AG10803 (cell line): ENCODE data around the gene SUSD3.
"Not testable (repeated sequence)": the region's sequence is repeated elsewhere in the genome, so short reads cannot be mapped to it uniquely, and the experiment has no call there.

Experiments used
- DNase-seq: peaks from one replicate; pipeline ENCODE4 v3.0.0; 2010; ENCODE audit warnings: low read depth
- H3K4me3 ChIP-seq: 2 replicates; pipeline ENCODE4 v1.5.1; 2011; ENCODE audit warnings: mild to moderate bottlenecking, low read length, control low read depth
- TF ChIP-seq, protein P1 (sequence below): conservative IDR thresholded peaks from 2 replicates; pipeline ENCODE4 v1.5.1; 2011; ENCODE audit warnings: mild to moderate bottlenecking, low read length, control low read depth, inconsistent platforms

SUSD3 gene

DNA sequence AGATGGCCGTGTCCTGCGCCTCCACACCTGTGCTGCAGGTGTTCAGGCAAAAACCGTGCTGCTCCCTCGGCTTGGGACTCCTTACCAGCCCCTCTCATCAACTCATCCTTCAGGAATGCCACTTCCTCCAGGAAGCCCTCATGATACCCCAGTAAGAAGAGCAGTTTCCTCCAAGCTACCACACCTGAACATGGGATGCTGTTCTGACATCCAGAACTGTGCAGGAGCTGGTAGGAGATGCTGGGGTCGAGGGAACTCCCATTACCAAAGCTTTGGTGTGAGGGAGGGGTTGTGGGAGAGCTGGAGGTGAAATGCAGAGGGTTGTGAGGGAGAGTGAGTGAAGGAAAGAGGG lies 56.5 kb downstream of the SUSD3 start:
- H3K4me3 ChIP-seq = no peak overlapping the region
- no peak for DNase-seq
- TF ChIP-seq, protein P1, sequence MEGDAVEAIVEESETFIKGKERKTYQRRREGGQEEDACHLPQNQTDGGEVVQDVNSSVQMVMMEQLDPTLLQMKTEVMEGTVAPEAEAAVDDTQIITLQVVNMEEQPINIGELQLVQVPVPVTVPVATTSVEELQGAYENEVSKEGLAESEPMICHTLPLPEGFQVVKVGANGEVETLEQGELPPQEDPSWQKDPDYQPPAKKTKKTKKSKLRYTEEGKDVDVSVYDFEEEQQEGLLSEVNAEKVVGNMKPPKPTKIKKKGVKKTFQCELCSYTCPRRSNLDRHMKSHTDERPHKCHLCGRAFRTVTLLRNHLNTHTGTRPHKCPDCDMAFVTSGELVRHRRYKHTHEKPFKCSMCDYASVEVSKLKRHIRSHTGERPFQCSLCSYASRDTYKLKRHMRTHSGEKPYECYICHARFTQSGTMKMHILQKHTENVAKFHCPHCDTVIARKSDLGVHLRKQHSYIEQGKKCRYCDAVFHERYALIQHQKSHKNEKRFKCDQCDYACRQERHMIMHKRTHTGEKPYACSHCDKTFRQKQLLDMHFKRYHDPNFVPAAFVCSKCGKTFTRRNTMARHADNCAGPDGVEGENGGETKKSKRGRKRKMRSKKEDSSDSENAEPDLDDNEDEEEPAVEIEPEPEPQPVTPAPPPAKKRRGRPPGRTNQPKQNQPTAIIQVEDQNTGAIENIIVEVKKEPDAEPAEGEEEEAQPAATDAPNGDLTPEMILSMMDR = no peak

DNA sequence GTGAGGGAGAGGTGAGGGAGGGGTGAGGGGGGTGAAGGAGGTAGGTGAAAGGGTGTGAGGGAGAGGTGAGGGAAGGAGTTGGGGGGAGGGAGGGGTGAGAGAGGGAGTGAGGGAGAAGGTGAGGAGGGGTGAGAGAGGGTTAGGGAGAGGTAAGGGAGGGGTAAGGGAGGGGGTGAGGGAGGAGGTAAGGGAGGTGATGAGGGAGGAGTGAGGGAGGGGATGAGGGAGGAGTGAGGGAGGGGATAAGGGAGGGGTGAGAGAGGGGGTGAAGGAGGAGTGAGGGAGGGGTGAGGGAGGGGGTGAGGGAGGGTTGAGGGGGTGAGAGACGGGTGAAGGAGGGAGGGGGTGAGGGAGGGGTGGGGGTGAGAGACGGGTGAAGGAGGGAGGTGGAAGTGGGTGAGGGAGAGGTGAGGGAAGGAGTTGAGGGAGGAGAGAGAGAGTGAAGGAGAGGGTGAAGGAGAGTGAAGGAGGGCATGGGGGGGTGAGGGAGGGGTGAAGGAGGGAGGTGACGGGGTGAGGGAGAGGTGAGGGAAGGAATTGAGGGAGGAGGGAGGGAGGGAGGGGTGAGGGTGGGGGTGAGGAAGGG lies 57.1 kb downstream of the SUSD3 start:
- DNase-seq = no peak
- TF ChIP-seq, protein P1 = no peak
- no peak overlapping the region for H3K4me3 ChIP-seq

DNA sequence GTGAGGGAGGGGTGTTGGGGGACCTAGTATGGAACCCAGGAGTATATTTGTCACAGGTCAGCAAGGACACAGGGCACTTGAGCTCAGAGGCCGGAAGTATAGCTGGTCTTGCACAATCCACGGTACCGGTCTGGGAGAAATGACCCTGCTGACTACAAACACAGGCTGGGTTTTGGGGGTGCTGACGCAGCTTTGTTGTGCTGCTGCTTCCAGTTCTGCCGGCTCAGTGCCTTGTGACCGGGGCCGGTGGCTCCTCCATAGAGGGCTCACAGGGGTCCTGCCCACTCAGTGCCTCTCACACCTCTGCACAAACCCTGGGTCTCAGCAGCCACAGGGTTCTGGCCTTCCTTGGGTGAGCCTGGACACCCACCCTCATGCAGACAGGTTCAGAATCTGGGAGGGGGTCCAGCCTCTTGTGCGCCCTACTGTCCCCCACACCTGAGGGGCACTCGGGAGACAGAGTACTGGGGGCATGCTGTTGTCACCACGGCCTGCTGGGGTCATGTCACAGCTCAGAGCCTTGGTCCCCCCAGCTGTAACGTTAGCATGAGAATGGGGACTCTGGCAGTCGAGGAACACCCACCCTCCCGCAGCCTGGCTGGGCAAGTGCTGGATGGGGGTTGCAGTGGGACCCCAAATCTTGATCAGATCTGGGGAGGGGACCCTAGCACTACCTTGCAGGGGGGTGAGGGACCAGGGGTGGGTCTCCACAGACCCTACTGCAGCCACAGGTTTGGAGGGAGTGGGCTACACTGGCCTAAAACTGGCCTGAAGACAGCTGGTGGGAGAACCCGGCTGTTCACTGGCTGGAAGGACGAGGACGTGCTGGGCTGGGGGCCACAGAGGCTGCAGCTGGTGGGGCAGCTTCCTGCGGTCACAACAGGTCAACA lies 57.8 kb downstream of the SUSD3 start:
- DNase-seq = peak; percentile 75
- TF ChIP-seq, protein P1 = no peak
- H3K4me3 ChIP-seq = no peak overlapping the region

DNA sequence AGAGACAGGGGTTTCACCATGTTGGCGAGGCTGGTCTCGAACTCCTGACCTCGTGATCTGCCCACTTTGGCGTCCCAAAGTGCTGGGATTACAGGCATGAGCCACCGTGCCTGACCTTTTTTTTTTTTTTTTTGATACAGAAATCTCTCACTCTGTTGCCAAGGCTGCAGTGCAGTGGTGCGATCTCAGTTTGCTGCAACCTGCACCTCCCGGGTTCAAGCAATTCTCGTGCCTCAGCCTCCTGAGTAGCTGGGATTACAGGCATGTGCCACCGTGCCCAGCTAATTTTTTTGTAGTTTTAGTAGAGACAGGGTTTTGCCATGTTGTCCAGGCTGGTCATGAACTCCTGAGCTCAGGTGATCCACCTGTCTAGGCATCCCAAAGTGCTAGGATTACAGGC lies 59.0 kb downstream of the SUSD3 start:
- not testable (repeated sequence) for DNase-seq, H3K4me3 ChIP-seq

DNA sequence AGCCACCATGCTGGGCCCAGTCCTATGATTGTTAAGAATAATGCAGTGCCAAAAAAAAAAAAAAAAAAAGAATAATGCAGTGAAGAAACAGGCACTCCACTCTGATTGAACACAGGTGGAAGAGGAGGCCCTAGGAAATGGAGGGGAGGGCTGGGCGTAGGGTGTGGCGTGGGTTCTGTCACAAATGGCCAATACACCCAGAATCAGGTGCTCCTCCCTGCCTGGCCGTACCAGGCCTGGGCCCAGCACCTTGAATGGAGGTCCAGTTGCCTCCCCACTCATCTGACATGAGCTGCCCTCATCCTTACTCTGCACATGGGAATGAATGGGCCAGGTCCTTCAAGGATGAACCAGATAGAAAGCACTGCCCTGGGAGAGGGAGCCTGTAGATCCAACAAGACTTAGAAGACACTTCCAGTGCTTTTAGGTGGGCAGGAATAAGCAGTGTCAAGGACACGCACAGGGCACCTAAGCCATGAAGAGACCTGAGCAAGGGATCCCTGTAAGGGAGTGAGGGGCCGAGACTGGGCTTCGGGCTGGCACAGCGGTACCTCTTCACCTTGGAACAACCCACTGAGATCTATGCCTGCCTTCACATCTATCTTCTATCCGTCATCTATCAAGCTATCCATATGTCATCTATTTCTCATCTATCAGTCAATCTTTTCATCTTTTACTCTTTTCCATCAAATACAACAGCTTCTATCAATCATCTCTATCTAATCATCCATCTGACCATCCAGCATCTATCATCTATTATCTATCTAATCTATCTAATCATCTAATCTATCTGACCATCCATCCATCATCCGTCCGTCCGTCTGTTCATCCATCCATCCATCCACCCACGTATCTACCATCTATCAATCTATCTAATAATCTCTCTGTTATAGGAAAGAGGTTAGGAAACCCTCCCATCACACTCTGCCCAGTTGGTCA lies 59.7 kb downstream of the SUSD3 start:
- DNase-seq = no peak
- TF ChIP-seq, protein P1 = no peak
- H3K4me3 ChIP-seq = no peak overlapping the region

DNA sequence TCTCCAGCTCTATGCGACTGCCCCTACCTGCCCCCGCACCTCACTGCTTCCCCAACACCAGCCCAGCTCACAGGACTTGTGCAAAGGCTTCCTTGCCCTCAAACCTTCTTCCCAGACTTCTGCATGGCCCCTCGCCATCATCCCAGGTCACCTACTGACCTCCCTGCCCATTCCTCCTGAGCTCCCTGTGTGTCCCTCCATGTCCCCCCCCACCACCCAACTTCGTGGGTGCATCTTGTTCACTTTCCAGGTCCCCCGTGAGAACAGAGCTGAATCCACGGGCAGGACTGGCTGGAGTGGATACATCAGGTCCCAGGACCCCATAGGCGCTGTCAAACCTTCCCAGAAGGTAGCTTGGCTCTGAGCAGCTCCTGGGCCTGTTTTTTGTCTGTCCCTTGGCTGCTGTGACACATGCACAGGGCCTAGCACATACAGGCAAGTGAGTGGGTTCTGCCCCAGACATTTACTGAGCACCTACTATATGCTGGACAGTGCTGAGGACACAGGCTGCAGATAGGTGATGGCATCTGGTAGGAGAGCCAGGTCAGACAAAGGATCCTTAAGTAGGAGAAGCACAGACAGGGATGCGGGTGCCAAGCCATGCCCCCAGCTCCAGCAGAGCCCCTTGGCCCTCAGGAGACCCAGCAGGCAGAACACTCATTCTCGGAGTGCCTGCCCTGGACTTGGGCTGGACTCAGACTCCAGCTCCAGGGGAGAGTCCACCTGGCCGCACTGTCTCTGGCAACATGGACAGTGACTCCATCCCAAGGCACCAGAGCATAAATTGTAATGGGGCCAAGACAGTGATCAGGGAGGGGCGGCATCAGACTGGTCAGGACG lies 60.6 kb downstream of the SUSD3 start:
- TF ChIP-seq, protein P1 = no peak
- H3K4me3 ChIP-seq = no peak overlapping the region
- DNase-seq = no peak

DNA sequence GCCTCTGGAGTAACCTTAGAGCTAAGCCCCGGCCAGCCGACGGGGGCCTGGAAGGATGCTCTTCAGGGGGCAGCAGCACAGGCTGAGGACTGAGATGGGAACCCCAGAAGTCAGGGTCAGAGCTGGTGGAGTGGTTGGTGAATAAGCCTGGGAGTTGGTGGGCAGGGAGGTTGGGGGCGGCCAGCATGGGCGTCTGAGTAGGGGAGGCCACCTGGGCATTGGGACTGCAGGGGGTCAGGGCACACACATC lies 61.1 kb downstream of the SUSD3 start:
- no peak for DNase-seq
- TF ChIP-seq, protein P1 = no peak
- H3K4me3 ChIP-seq = no peak overlapping the region
